NCI-H128 (cell line): ENCODE data around the gene NECAB3.
"Not testable (repeated sequence)": the region's sequence is repeated elsewhere in the genome, so short reads cannot be mapped to it uniquely, and the experiment has no call there.

ENCODE experiments used
- DNase-seq: peaks from one replicate; lab custom pipeline; 2025; ENCODE audit not compliant: unreplicated experiment; lab: John Stamatoyannopoulos, UW

NECAB3 gene

DNA sequence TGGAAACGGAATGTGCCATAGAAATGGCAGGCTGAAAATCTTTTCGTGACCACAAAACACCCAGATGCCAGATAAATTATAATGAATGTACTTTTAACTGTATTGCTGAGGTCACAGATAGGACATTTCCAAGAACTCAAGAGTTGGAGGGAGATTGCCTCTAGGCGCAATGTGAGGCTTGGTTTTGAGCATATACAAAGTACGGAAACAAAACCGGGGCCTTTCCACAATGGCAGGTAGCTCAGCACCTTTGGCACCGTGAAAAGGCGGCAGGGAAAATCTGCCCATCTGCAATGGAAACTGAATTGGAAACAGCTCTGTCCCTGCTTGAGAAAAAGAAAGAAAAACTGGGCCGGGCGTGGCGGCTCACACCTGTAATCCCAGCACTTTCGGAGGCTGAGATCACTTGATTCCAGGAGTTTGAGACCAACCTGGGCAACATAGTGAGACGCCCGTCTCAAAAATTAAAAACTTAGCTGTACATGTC, 22.6 kb downstream of the NECAB3 start:
- DNase-seq: no peak

DNA sequence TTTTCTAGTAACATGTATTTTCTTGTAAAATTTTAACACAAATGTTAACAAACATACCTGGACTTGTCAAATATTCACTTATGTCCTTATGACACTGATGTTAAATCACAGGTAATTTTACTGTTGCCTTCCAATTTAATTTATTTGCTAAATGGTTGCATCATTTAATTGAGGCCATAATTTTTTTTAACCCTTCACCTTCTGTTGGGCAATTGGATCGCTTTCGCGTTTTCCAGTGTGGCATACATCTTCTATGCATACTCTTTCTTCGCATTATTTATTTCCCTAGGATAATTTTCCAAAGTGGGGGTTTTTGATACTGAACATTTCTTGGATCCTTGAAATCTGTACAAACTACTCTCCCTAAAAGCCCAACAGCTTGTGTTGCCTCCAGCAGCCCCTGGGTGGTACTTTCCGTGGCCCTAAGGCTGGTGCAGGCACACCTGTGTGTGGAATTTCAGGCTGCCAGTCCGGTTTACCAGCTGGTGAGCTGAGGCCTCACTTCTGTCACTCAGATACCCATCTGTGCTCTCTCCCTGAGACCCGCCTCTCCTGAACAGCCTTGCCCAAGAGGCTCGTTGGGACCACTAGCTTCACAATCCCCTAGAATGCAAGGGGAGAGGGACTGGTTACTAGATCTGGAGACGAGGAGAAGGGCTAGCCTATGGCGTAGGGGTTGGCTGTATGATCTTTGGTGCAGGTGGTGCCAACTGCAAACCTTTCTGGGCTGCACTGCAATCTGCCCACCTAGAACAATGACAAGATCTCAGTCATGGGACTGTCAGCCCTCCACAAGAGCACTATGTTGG, 23.3 kb downstream of the NECAB3 start:
- DNase-seq: no peak

DNA sequence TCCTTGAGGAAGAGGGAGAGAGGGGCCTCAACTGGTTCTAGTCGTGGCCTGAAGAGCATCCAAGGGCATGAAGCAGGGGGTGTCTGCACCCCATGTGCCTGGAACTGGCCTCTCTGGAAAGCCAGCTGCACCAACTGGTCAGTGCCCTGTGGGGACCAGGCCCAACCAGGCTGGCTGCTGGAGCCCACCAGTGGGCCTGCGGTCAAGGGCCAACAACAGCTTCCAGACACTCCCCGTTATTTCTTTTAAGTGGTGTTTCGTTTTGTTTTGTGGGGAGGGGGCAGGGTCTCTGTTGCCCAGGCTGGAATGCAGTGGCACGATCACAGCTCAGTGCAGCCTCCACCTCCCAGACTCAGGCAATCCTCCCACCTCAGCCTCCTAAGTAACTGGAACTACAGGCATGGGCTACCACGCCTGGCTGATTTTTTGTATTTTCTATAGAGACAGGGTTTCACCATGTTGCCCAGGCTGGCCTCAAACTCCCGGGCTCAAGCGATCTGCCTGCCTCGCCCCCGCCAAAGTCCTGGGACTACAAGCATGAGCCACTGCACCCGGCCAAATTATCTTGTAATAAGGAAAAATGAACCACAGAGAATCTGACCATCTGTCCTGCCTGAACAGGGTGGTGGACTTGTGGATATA, 24.0 kb downstream of the NECAB3 start:
- no peak for DNase-seq

DNA sequence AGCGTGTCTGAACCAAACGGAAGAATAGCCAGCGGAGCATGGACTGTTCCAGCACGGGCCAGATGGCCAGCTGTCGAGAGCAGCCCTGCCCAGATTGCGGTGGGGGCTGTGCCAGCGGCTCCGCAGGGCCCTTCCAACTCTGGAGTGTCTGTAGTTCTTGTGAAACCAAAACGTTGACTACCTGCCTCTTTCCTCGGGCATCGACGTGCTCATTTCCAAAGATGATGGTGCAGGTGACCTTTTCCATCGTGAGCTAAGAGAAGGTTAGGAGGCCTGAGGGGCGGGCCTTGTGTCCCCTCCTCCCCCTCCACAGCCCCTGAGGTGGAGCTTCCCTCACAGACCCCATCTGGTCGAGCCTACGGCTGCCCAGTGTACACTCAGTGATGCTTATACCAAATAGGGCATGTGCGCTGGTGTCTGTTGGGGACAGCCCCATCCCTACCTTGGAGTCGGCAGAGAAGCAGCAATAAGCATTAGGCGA, 25.0 kb downstream of the NECAB3 start:
- DNase-seq: no peak

DNA sequence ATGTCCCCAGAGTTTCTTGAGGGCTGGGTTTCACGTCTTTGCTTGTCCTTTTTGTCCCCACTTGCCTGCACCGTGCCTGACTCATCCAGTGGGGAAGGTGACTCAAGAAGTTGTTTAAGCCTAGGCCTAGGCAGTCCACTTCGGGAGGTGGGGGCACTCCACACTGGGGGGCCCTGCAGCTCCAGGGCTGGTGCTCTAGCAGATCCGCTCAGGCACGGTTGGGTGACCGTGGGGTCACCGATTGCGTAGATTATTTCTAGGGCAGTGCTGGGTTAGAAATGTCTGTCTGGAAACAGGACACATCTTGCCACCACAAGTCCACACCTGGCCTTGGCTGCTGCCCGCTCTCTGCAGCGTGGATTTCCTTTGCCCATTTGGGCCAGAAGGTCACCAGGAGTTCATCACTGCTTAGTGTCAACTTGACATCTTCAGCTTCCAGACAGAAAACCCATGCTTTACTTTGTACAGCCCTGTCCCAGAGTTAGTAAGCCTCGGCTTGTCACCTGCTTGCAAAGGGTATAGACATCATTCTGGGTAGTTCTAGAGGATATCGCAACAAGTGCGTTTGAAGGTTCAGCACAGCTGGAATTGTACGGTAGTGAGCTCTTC, 25.7 kb downstream of the NECAB3 start:
- DNase-seq: no peak

DNA sequence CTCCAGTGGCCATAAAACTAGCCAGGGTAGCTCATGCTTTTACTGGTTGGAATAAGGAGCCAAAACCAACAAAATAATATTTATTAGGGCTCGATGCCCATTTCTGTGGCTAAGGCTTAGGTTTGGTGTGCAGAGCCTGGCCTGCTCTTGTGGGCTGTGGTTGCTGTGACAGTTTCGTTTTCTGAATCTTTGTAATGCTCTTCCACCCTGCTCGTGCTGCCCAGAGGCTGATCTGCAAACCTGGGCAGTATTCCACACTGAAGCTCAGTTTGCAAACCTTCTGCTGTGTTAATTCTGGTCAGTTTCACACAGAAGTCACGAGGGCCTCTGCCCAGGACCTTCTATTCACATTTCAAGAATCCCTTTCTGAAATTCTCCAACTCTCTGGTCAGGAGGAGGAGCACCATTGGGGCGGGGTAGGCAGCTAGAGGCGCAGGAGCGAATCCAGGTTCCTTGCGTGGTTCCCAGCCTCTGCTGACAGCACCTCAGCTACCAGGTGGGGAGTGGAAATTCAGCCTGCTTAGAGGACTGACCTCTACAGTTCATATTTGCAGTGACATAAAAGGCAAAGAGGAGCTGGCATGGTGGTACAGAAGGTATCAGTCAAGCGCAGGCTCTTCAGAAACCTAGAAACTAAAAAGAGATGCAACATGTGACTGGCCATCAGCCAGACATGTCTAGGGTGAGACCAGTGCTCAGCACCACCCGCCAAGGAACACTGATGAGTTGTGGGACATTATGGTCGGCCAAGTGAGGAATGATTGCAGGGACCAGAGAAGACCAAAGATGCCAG, 26.4 kb downstream of the NECAB3 start:
- no peak for DNase-seq

DNA sequence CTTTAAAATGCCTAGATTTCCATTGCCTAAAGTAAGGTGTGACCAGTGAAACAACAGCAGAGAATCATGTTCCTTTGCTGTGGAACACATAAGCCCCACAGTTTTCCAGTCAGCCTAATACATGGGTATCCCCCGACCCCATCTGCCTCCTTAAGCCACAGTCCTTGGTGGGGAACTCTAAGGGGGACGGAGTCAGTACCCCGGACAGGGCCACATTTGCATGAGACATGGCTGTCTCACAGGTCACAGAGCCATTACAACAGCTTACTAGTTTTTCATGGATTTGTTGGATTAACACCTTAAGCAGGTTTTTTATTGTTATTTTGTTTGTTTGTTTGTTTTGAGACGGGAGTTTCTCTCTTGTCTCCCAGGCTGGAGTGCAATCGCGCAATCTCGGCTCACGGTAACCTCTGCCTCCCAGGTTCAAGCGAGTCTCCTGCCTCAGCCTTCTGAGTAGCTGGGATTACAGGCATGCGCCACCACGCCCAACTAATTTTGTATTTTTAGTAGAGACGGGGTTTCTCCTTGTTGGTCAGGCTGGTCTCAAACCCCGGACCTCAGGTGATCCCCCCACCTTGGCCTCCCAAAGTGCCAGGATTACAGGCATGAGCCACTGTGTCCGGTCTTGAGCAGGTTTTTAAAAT, 27.1 kb downstream of the NECAB3 start:
- DNase-seq: not testable (repeated sequence)

DNA sequence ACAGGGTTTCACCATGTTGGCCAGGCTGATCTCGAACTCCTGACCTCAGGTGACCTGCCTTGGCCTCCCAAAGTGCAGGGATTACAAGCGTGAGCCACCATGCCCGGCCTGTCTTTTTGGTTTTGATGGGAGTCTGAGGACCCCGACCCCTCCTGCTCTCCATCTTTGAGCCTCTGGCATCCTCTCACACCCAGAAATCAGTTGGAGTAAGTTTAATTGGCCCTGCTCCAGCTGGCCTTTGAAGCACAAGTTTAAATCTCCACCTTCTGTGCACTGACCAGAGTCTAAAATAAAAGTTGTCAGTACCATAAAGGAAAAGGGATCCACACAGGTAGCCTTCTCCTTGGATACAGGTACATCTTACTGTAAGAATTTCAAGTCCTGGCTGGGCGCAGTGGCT, 28.0 kb downstream of the NECAB3 start:
- no peak for DNase-seq

DNA sequence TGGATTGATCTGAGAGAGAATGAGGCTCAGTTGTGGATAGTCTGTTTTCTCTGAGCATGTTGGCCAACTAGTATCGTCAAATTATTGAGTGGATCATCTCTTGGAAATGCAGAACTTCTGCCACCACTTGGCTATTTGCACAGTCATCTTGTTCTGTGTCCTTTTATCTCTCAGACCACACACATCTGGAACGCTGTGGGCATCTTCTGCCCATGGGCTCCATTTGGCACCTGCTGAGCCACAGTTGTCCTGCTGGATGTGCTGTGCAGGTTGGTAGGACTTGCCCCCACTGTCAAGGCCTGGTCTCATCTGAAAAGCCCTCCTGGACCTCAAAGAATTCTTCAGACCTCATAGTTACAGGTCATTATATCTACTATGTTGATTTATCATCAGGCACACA, 28.8 kb downstream of the NECAB3 start:
- no peak for DNase-seq

DNA sequence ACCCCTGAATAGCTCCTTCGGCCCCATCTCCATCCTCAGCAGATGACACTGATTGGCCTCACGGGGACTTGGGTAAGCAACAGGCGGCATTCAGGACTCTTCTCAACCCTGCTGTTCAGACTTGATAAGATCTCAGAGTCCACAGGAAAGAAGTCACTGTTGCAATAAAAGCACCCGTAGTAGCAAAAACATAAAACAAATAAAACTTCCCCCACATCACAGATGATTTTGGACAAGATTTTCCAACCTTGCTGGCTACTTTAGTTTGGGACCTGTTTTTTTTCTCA, 29.2 kb downstream of the NECAB3 start:
- DNase-seq: no peak

DNA sequence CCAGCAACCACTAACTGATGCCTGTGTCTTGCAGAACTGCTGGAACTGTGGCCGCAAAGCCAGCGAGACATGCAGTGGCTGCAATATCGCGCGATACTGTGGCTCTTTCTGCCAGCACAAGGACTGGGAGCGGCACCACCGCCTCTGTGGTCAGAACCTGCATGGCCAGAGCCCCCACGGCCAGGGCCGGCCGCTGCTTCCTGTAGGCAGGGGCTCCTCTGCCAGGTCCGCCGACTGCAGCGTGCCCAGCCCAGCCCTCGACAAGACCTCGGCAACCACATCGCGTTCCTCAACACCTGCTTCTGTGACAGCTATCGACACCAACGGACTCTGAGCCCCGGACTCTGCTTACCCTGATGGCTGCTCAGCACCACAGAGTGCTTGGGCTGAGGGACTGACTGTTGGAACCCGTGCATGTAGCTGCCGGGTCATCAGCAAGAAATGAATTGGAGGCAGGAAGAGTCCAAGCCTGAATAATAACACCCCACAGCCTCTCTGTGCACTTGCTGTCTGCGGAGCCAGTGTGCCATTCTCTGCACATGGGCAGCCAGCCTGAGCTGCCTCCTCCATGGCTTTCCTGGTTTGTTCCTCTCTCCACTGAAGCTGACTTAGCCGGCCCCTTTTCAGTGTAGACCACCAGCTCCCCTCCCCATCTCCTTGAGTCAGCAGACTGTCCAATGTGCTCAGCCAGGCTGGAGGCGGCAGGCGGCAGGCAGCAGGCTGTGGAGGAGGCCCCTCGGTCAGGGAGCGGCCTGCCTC, 29.7 kb downstream of the NECAB3 start:
- DNase-seq: no peak

DNA sequence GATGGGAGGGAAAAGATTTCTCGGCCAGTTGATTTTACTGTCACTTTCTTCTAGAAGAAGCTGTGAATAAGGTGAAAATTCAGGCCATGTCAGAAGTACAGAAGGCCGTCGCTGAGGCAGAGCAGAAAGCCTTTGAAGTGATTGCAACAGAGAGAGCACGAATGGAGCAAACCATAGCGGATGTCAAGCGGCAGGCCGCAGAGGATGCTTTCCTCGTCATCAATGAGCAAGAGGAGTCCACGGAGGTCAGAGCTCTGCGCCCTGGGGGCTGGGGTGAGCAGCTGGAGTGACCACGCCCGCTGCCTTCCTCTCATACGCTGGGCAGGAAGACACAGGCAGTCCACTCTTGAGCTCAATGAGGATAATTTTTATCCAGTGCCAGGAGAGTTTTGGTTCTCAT, 33.9 kb downstream of the NECAB3 start:
- no peak for DNase-seq

DNA sequence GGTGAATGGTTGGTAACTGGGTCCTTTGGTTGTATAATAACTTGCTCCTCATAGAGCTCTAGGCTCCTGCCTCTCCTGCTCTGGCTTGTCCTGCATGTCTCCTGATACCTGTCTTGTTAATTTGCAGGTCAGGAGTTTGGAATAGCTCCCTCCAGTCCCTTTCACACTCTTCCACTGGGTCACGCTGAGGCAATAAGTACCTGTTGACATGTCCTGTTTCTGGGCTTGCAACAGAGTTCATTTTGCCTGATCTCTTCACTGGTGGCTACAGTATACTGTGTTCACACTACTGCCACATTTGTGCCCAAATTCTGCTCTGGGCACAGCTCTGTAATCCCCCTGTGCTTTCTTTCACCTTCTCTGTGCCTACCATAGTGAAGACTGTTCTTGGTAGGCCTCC, 37.5 kb downstream of the NECAB3 start:
- no peak for DNase-seq

DNA sequence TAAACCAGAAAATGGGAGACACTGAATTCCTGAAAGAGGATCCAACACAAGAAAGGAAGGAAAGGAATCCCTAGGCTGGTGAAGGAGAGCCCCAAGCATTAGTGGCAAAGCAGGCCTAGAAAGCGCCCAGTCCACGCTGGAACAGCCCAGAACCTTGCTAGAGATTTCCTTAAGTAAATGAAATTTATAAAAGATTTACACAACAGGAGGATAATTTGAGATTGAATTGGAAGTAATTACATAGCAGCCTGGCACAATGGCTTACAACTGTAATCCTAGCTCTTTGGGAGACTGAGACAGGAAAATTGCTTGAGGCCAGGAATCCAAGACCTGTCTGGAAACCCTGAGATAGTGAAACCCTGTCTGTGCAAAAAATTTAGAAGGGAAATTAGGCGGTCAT, 38.9 kb downstream of the NECAB3 start:
- DNase-seq: no peak

DNA sequence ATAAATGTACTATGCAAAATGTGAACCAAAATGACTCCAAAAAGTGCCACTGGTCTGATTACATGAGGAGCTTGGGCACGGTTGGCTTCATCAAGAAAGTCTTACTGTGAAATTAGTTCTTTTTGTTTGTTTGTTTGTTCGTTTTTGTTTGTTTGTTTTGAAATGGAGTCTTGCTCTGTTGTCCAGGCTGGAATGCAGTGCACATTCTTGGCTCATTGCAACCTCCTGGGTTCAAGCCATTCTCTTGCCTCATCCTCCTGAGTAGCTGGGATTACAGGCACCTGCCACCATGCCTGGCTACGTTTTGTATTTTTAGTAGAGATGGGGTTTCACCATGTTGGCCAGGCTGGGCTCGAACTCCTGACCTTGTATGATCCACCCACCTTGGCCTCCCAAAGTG, 42.3 kb downstream of the NECAB3 start:
- not testable (repeated sequence) for DNase-seq

DNA sequence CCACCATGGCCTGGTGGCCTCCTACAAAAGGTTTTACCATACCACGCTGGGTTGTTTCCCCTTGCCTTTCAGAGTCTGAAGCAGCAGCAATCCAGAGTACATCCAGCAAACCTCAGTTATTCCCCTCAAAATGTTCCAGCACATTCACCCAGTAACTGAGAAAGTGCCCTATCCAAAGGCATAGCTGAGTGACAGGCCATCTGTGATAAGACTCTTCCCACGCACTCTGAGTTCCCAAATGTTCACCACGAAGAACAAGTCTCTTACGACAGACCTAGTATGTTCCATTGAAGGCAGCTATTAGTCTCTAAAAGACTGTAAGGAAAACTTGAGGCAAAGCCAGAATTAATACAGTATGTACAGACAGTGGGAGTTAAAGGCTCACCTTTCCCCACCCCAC, 43.7 kb downstream of the NECAB3 start:
- DNase-seq: no peak

DNA sequence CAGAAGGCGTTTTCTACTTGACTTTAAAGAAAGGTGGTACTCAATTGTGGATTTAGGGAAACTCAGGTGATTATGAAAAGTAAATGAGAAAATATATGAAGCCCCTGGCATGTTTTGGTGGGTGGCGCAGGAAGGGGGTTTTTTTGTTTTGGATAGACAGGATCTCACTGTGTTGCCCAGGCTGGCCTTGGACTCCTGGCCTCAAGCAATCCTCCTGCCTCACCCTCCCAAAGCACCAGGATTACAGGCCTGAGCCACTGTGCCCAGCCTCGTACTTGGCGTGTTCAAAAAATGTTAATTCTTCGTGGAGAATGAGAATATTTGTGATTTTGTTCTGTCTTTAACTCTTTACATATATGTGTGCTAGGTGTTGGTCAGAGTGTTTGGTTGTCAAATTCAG, 44.2 kb downstream of the NECAB3 start:
- no peak for DNase-seq

DNA sequence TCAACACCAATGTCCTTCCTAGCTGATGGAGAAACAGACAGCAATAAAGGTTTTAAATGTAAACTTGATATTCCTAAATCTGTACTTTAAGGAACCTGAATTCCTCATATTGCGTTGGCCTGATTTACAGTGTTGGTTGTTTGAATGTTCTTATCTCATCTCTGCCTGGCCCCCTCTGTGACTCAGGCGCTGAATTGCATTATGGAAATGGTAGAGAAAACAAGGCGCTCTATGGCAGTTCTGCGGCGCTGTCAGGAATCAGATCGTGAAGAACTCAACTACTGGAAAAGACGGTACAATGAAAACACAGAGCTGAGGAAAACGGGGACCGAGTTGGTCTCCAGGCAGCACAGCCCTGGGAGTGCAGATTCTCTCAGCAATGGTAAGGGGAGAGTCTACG, 44.7 kb downstream of the NECAB3 start:
- no peak for DNase-seq

DNA sequence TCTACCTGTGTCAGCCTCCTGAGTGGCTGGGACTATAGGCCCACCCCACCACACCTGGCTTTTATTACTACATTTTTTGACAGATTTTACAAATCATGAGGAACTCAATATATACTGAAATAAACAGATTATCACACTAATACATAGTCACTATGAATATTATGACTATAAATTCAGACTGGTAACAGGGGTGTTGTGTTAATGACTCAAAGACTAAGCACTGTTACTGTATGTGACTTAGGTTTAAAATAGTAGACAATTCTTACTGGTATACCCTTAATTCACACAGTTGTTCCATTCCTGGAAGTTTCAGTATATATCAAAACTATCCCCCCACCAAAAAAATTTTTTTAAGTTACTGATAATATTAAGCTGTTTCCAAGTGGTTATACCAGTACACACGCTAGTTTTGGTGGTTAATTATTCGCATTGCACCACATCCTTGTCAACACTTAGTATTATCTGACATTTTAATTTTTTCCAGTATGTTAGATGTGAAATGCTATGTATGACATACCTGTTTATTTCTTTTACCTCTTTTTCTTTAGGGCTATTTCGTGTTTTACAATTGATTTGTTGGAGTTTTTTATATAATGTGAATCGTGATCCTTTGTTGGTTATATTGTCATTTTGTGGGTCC, 46.5 kb downstream of the NECAB3 start:
- no peak for DNase-seq

DNA sequence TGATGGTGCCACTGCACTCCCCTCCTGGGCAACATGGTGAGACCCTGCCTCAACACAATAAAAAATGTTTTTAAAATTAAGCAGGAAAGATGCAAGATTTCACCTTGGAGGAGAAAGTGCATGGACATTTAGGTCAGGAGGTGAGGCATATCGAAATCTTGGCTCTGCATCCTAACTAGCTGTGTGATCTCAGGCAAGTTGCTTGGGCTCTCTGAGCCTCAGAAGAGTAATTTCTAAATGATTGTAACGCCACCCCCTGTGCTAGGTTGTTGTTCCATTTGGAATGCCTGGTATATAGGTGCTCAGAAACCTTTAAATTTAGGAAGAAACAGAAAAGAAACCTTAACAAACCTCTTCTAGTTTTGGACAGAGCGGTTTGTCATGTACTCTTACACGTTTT, 48.0 kb downstream of the NECAB3 start:
- no peak for DNase-seq
